ENCODE results near the gene CCNC. TPM values are rescaled to one million over a fixed set of nuclear protein-coding genes. Genes with fewer than 3 reads are reported as not detected.
"Not testable (repeated sequence)": the region's sequence is repeated elsewhere in the genome, so short reads cannot be mapped to it uniquely, and the experiment has no call there.

The CCNC gene
- total RNA-seq, 2 experiments from 2014 or later = 59.9 to 64.0 TPM

DNA sequence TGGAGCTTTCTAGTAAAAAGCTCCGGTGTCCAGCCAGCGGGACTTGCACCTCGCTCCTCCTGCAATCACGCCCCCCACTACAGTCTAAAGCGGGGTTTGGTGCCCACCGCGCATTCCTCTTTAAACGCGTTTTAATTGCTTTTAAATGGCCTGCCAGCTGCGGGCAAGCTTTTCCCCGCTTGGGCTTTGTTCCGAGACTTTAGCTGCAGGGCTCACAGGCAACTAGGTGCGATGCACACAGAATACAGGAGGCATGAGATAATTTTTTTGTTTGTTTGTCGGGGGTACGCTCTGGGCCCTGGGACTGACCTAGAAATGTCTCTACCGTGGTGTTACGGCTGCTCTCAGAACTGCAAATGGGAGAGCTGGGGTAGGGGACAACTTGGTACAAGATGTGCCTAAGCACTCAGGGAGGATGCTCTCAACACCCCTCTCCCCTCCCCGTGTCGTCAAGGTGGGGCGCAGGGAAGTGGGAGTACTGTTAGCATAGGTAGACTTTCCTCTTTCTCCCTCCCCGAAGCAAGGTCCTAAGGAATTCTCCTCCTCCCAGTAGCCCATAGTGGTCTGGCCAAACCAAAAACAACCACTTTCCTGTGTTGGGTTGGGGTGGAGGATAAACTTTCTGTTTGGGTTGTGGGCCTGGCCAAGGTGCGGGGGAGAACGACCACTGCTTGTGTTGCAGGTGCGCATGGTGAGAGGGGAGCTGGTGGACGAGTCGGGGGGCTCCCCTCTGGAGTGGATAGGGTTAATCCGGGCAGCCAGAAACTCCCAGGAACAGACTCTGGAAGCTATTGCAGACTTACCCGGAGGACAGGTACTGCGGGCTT, 39.8 kb upstream of the CCNC start:
- CTCF ChIA-PET = interaction anchor here (2.5 kb wide), 1 partner anchor 20 kb away, joined by 13 read pairs; no protein-coding TSS in a partner anchor
- peak overlapping the region; percentile 42 for H3K27ac Mint-ChIP-seq
- POLR2A ChIA-PET = interaction anchor here (0.9 kb wide), 1 partner anchor 18 kb away, joined by 4 read pairs; no protein-coding TSS in a partner anchor
- no peak for DNase-seq
- no peaks in the 10 kb centered on the region for H3K9me3 Mint-ChIP-seq
- H3K36me3 Mint-ChIP-seq = peaks cover 5% of the 10 kb centered on the region
- H3K4me1 Mint-ChIP-seq (ENCODE audit: low read depth) = peaks cover 39% of the 10 kb centered on the region
- intact Hi-C loops (cut with micrococcal nuclease) = no loop called here
- H3K4me3 Mint-ChIP-seq = no peak overlapping the region
- peaks cover 88% of the 10 kb centered on the region for H3K27me3 Mint-ChIP-seq

DNA sequence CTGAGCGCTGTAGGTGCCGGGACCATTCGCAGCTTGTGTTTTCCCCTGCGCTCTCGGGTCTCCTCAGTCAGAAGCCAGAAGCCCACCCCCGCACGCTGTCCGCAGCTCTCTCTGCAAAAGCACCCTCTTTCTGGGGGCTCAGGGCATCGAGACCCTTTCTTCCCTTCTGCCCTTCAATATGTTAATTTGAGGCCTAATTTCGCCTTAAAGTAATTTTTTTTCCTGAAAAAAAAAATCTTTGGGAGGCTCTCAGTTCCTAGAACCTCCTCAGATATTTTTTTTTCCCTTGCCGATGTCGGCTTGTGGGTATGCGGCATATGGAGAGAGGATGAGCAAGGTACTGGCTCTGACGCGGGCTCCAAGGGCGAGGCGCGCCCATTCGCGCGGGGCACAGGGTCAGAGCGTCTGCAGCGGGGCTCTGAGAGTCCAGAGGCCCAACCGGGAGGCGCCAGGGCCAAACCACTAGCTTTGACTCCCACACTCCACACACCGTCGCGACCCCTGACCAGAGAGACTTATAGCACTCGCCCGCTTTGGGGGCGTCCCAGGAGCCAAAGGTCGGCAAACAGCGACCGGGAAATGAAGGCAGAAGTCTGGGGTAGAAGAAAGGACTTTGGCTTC, 39.1 kb upstream of the CCNC start:
- Mint-ChIP-seq H3K4me1 (ENCODE audit: low read depth) (peaks cover 44% of the 10 kb centered on the region), H3K36me3 (peaks cover 5% of the 10 kb centered on the region), H3K9me3 (no peaks in the 10 kb centered on the region), H3K27ac (peak overlapping the region; percentile 51), H3K27me3 (peaks cover 88% of the 10 kb centered on the region), H3K4me3 (no peak overlapping the region)
- ChIA-PET POLR2A (no interaction called here), CTCF (interaction anchor here (2.5 kb wide), 1 partner anchor 19 kb away, joined by 13 read pairs; no protein-coding TSS in a partner anchor)
- DNase-seq = no peak
- intact Hi-C loops (cut with micrococcal nuclease) = no loop called here

DNA sequence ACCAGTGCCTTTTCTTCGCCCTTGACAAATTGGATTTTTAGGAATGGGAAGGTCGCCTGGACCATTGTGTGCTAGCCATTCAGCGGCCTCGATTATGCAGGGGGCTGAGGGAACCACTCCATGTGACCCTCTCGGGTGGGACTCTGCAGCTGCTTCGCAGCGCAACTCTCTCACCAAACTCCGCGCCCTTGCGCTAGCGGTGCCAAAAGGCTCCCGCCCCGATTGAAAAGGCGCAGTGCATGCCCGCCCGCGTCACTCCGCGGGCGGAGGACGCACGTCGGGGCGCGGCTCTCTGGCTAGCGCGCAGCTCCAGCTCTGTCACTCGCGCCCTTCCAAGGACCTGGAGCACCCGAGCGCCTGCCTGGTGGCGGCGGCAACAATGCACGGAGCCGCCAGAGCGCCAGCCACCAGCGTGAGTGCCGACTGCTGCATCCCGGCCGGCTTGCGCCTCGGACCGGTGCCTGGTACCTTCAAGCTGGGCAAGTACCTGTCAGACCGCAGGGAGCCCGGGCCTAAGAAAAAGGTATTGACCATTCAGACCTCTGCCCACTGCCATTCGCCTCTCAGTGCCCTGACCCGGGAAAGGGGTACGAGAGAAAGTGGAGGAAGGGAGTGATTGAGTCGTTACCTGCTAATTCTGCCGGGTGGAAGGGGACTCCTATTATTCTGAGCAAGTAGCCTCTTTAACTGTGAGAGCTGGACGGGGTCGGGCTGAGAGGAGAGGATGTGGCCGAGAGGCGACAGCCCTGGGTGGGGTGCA, 38.4 kb upstream of the CCNC start, which contains the start of gene PRDM13:
Gene PRDM13, plus strand, starts transcription at position 178 of the 760 bp plus-strand sequence. Its CDS starts 202 bp downstream, at position 380.
- Mint-ChIP-seq H3K27me3 (peaks cover 86% of the 10 kb centered on the region), H3K36me3 (peaks cover 2% of the 10 kb centered on the region), H3K4me1 (ENCODE audit: low read depth) (peaks cover 47% of the 10 kb centered on the region), H3K27ac (peak within 1 kb of the TSS; percentile 51), H3K9me3 (no peaks in the 10 kb centered on the region), H3K4me3 (no peak within 1 kb of the TSS)
- CTCF ChIA-PET = no interaction called here
- intact Hi-C loops (cut with micrococcal nuclease) = no loop called here
- DNase-seq = no peak
- POLR2A ChIA-PET = no interaction called here

DNA sequence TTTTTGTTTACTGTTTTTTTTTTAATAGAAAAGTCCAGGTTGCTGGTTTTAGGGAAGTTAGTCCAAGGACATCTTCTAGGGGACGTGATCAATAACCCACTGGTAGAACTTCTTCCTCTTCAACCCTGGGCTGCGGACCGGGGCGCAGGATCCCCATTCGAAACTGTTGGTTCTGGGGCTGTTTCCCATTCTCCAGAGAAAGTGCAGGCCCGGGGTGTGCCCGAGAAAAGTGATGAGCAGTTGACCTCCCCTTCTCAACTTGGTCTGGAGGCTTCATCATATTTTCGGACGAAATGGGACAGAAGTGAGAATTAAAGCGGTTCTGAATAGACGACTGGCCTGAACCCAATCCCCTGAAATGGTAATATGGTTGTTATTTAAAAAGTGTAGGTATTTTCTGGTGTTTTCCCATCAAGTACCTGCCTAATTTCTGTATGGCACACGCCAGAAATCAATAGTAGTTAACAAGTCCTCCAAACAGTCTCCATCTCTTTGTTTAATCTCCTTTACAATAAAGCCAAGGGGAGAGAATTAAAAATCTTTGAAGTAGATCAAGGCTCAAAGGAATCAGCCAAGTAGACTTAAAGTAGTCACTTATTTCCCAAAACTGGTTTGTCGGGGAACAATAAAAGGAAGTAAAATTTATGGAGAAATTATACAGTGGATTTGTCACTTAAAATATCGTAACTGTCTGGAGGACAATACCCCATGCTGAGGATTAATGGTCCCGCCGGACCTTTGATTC, 37.6 kb upstream of the CCNC start:
- H3K27me3 Mint-ChIP-seq = peaks cover 83% of the 10 kb centered on the region
- no peaks in the 10 kb centered on the region for H3K9me3 Mint-ChIP-seq
- H3K27ac Mint-ChIP-seq = no peak overlapping the region
- H3K4me3 Mint-ChIP-seq = no peak overlapping the region
- CTCF ChIA-PET = interaction anchor here (1.8 kb wide), 1 partner anchor 16 kb away, joined by 7 read pairs; no protein-coding TSS in a partner anchor
- peaks cover 2% of the 10 kb centered on the region for H3K36me3 Mint-ChIP-seq
- POLR2A ChIA-PET = no interaction called here
- intact Hi-C loops (cut with micrococcal nuclease) = no loop called here
- no peak for DNase-seq
- peaks cover 39% of the 10 kb centered on the region for H3K4me1 Mint-ChIP-seq (ENCODE audit: low read depth)

DNA sequence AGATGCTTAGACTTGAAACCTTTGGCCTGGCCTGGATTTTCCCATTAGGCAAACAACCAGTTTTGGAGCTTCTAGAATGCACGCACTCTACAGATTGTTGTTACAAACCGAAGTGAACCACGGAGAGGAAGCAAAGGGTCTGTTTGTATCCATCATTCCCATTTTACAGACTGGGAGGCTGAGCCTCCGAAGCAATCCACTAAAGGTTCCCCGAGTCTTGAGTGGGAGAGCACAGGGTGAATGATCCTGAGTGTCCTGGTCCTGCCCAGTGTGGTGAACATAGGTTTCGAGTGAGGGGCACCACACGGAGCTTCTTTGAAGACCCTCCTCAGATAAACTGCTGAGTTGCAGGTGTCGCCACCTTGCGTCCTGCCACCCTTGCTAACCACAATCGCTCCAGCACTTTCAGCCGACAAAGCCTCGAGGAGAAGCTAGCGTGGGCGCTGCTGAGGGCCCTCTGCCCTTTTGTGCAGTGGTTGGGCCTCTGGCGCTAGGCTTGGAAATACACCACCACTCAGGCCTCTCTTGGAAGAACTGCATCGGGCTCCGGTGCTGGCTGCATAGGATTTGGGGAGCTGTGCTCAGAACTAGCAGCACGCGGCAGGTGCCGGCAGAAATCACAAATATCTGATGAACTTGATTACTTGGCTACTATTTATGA, 36.7 kb upstream of the CCNC start:
- Mint-ChIP-seq H3K4me3 (no peak overlapping the region), H3K36me3 (peaks cover 2% of the 10 kb centered on the region), H3K9me3 (no peaks in the 10 kb centered on the region), H3K27me3 (peaks cover 82% of the 10 kb centered on the region), H3K4me1 (ENCODE audit: low read depth) (peaks cover 31% of the 10 kb centered on the region), H3K27ac (no peak overlapping the region)
- POLR2A ChIA-PET = interaction anchor here (0.6 kb wide), 1 partner anchor 177 kb away, joined by 3 read pairs; no protein-coding TSS in a partner anchor
- intact Hi-C loops (cut with micrococcal nuclease) = no loop called here
- DNase-seq = no peak
- CTCF ChIA-PET = interaction anchor here (1.2 to 1.8 kb wide), 2 partner anchors 16 to 17 kb away, joined by 4 to 7 read pairs; no protein-coding TSS in a partner anchor

DNA sequence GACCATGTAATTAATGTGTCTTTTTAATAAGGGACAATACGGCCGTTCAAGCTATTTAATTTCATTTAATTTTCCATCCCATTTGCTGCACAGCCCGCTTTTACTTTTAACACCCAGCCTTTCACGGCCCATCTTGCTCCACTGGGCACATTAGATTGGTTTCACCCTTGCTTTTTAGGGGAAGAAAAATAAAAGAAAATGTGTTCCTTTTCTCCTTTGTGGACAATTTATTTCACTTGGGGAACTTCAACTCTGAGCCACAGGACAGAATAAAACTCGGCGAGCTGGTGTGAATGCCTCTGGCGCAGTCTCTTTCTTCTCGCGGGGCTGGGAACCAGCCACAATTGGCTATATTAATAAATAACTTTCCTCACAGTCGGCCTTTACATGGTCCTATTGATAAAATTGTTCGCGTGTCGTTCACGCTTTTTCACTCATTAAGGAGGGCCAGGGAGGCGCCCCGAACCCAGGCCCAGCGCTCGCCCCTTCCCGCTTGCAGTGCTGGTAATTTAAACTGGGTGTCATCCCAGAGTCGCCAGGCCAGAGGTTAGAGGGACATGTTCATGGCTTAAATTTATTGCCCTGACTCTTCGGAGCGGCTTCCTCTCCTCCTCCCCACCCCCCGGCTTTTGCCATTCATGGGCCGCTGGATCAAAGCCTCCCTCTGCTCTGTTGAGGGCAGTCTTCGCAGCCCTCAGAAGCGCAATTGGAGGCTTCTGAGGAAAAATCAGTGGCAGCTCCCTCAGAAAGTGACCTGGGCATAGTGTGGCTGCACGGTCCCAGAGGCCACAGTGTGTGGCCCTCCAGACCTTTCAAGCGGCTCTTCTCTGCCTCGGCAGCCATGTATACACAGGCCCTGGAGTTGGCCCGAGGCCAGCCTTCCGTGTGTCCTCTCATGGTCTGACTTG, 36.0 kb upstream of the CCNC start:
- intact Hi-C loops (cut with micrococcal nuclease) = loop anchor here (1.0 to 5.0 kb wide), 2 partner anchors 14 to 853 kb away; no protein-coding TSS in a partner anchor
- Mint-ChIP-seq H3K9me3 (no peaks in the 10 kb centered on the region), H3K4me1 (ENCODE audit: low read depth) (peaks cover 27% of the 10 kb centered on the region), H3K36me3 (peaks cover 2% of the 10 kb centered on the region), H3K27ac (no peak overlapping the region), H3K27me3 (peaks cover 80% of the 10 kb centered on the region), H3K4me3 (peak overlapping the region; percentile 35)
- CTCF ChIA-PET = interaction anchor here (1.2 to 1.8 kb wide), 5 partner anchors 15 to 36 kb away, joined by 3 to 7 read pairs (median 4); partner anchors contain the start of gene CCNC
- DNase-seq = no peak
- POLR2A ChIA-PET = interaction anchor here (0.6 to 1.2 kb wide), 3 partner anchors 12 to 176 kb away, joined by 3 to 6 read pairs (median 3); no protein-coding TSS in a partner anchor

DNA sequence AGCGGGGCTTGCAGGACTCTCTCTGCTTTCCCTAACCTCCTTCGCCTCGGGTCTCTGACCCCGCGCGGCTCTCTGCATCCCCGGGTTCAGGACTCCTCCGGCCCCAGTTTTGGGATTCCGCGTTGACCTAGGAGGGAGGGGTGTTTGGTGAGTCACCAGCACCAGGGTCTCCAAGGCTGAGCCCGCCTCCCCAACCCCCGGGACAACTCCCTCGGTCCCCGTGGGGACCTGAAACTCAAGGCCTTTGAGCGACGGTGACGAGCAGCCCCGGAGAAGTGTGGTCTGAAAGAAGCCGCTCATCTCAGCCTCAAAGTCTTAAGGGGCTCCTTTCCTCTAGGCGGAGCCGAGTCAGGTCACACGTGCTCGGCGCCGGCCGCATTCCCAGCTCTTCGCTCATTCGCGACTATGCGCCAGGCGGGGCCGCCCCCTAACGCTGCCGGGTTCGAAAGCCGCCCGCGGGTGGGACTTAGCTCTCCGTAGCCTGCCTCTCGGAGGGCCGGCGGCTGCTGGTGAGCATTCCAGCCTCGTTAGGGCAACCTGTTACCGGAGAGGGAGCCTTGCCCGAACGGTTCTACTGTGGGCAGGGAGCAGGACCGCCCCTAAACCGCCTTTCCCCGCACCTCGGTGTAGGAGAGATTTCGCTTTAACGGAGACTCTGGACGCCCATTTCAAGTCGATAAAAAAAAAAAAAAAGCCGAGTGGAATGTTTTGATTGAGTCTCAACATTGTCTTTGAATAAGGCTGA, 35.1 kb upstream of the CCNC start:
- intact Hi-C loops (cut with micrococcal nuclease) = loop anchor here (1.0 to 5.0 kb wide), 3 partner anchors 13 to 854 kb away; no protein-coding TSS in a partner anchor
- POLR2A ChIA-PET = interaction anchor here (0.9 to 1.2 kb wide), 2 partner anchors 13 to 15 kb away, joined by 3 to 6 read pairs; no protein-coding TSS in a partner anchor
- DNase-seq = no peak

DNA sequence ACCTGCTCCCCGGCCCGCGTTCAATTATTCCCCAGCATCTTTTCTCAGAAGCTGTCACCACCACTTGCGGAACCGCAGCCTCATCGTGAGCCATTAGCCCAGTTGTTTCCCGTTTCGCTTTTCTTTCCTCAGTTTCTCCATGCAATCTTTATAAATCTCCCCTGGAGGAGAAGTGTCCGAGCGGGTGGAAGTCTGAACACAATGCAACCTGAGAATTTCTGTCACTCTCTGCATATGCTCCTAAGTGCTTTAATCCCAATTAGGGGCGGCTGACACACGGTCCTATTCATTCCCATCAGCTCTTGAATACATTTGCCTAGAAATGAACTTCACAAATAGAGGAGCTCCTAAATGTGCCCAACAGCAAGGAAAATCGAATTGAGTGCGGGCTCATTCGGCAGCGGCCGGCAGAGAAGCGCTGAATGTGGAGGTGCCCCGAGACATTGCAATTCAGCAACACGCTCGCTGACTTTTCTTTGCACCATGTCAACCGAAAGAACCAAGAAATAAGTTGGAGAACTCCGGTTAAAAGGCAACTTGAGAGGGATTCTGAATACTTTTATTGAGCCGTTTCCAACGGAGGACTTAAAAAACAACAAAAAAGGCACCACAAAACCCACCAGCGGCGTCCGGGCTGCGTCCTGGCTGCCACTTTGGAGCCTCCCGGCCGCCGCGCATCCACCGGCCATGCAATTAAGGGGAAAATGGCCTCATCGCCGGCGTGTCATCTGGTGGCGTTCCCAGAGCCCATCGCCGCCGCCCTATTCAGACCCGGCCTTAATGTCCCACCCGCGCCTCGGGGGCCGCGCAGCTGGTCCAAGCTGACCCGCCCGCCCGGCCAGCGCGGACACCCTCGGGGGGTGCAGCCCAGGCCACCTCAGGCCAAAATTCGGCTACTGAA, 34.3 kb upstream of the CCNC start:
- no peak for DNase-seq
- Mint-ChIP-seq H3K4me3 (peak overlapping the region; percentile 31), H3K27ac (no peak overlapping the region), H3K9me3 (no peaks in the 10 kb centered on the region), H3K36me3 (peaks cover 2% of the 10 kb centered on the region), H3K4me1 (ENCODE audit: low read depth) (peaks cover 27% of the 10 kb centered on the region), H3K27me3 (peaks cover 81% of the 10 kb centered on the region)
- POLR2A ChIA-PET = interaction anchor here (0.9 kb wide), 1 partner anchor 14 kb away, joined by 6 read pairs; no protein-coding TSS in a partner anchor
- intact Hi-C loops (cut with micrococcal nuclease) = loop anchor here (1.0 to 5.0 kb wide), 3 partner anchors 9 to 855 kb away; no protein-coding TSS in a partner anchor
- CTCF ChIA-PET = interaction anchor here (0.7 to 1.9 kb wide), 7 partner anchors 9 to 144 kb away, joined by 3 to 5 read pairs (median 4); partner anchors contain the start of gene CCNC

More for the DNA sequence above, 35.1 kb upstream of the CCNC start:
- H3K4me1 Mint-ChIP-seq (ENCODE audit: low read depth) = peaks cover 27% of the 10 kb centered on the region
- peaks cover 81% of the 10 kb centered on the region for H3K27me3 Mint-ChIP-seq
- no peaks in the 10 kb centered on the region for H3K9me3 Mint-ChIP-seq
- CTCF ChIA-PET = interaction anchor here (1.2 to 1.6 kb wide), 4 partner anchors 15 to 92 kb away, joined by 3 to 5 read pairs (median 4); partner anchors contain the start of gene CCNC
- no peak overlapping the region for H3K27ac Mint-ChIP-seq
- peak overlapping the region; percentile 35 for H3K4me3 Mint-ChIP-seq
- peaks cover 2% of the 10 kb centered on the region for H3K36me3 Mint-ChIP-seq

DNA sequence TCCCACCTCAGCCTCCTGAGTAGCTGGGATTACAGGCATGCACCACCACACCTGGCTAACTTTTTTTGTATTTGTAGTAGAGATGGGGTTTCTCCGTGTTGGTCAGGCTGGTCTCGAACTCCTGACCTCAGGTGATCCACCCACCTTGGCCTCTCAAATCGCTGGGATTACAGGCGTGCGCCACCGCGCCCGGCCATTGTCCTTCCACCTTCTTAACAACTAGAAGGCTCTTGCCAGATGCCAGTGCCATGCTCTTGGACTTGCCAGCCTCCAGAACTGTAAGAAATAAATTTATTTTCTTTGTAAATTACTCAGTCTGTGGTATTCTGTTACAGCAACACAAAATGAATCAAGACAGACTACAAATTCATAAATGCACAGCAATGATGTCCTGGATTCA, 26.2 kb upstream of the CCNC start:
- H3K9me3 Mint-ChIP-seq; H3K36me3 Mint-ChIP-seq; intact Hi-C loops (cut with micrococcal nuclease); H3K27ac Mint-ChIP-seq; POLR2A ChIA-PET; DNase-seq; H3K4me3 Mint-ChIP-seq: not testable (repeated sequence)
- peaks cover 78% of the 10 kb centered on the region for H3K27me3 Mint-ChIP-seq
- CTCF ChIA-PET = interaction anchor here (0.7 kb wide), 1 partner anchor 58 kb away, joined by 3 read pairs; no protein-coding TSS in a partner anchor
- H3K4me1 Mint-ChIP-seq (ENCODE audit: low read depth) = peaks cover 13% of the 10 kb centered on the region

Data from activated CD4-positive, alpha-beta memory T cell treated with anti-CD3 and anti-CD28 coated beads for 36 hours (primary cell).